ENCODE results near the gene MINPP1.

MINPP1 gene

DNA sequence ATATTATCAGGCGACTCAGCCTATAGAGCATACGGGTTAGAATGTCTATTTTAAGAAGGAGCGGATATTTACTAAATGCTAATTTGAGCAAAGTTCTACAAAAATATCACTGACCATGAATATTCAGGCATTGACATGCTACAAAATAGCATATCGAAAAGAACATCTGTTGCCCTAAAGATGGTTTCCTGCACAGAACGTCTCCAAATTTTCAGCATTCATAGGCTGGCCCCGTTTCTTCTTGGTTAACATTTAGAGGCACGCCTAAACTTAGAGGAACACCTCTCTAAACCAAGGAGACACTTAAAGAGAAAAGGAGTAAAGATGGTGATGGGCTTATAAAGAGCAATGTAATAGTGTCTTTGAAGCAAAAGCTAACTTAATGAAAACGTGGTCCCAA lies 1.3 kb upstream of the MINPP1 start:
- Histone ChIP-seq H3K36me3 (ENCODE audit: control insufficient read depth, insufficient read depth, low read length) (no peaks in the 10 kb centered on the region), H3K9ac (ENCODE audit: low read depth, low read length) (no peak overlapping the region), H3K4me1 (ENCODE audit: control insufficient read depth, insufficient read depth, low read length) (peaks cover 4% of the 10 kb centered on the region), H3K27me3 (ENCODE audit: control insufficient read depth, insufficient read depth, low read length) (no peaks in the 10 kb centered on the region), H3K9me3 (ENCODE audit: control insufficient read depth, insufficient read depth, low read length) (no peaks in the 10 kb centered on the region), H3K4me3 (ENCODE audit: low read depth, low read length) (no peak overlapping the region)

- H3K4me1 ChIP-seq (ENCODE audit: control insufficient read depth, insufficient read depth, low read length), result peaks cover 4% of the 10 kb centered on the region
Observed at GRCh38 chr10:87503886-87504285, 807 bp upstream of the MINPP1 start.

GRCh38 chr10:87504307-87504639 lies 420 bp upstream of the MINPP1 start:
- Histone ChIP-seq H3K36me3 (ENCODE audit: control insufficient read depth, insufficient read depth, low read length) (no peaks in the 10 kb centered on the region), H3K4me3 (ENCODE audit: low read depth, low read length) (peak overlapping the region; percentile 94), H3K9me3 (ENCODE audit: control insufficient read depth, insufficient read depth, low read length) (no peaks in the 10 kb centered on the region), H3K4me1 (ENCODE audit: control insufficient read depth, insufficient read depth, low read length) (peaks cover 4% of the 10 kb centered on the region), H3K27me3 (ENCODE audit: control insufficient read depth, insufficient read depth, low read length) (no peaks in the 10 kb centered on the region), H3K9ac (ENCODE audit: low read depth, low read length) (peak overlapping the region; percentile 94)

More at GRCh38 chr10:87503886-87504285, 807 bp upstream of the MINPP1 start:
- H3K36me3 ChIP-seq (ENCODE audit: control insufficient read depth, insufficient read depth, low read length), result no peaks in the 10 kb centered on the region
- H3K27me3 ChIP-seq (ENCODE audit: control insufficient read depth, insufficient read depth, low read length), result no peaks in the 10 kb centered on the region
- peak overlapping the region; percentile 94 for H3K4me3 ChIP-seq (ENCODE audit: low read depth, low read length)
- no peaks in the 10 kb centered on the region for H3K9me3 ChIP-seq (ENCODE audit: control insufficient read depth, insufficient read depth, low read length)
- peak overlapping the region; percentile 94 for H3K9ac ChIP-seq (ENCODE audit: low read depth, low read length)

GRCh38 chr10:87505366-87506111 lies 846 bp downstream of the MINPP1 start:
- peak overlapping the region; percentile 94 for H3K4me3 ChIP-seq (ENCODE audit: low read depth, low read length)
- peaks cover 5% of the 10 kb centered on the region for H3K36me3 ChIP-seq (ENCODE audit: control insufficient read depth, insufficient read depth, low read length)
- H3K27me3 ChIP-seq (ENCODE audit: control insufficient read depth, insufficient read depth, low read length), result no peaks in the 10 kb centered on the region
- H3K4me1 ChIP-seq (ENCODE audit: control insufficient read depth, insufficient read depth, low read length), result peaks cover 4% of the 10 kb centered on the region
- H3K9ac ChIP-seq (ENCODE audit: low read depth, low read length), result peak overlapping the region; percentile 71
- H3K9me3 ChIP-seq (ENCODE audit: control insufficient read depth, insufficient read depth, low read length), result no peaks in the 10 kb centered on the region

GRCh38 chr10:87506956-87507355 lies 2.3 kb downstream of the MINPP1 start:
- Histone ChIP-seq H3K36me3 (ENCODE audit: control insufficient read depth, insufficient read depth, low read length) (peaks cover 5% of the 10 kb centered on the region), H3K9ac (ENCODE audit: low read depth, low read length) (no peak overlapping the region), H3K27me3 (ENCODE audit: control insufficient read depth, insufficient read depth, low read length) (no peaks in the 10 kb centered on the region), H3K4me3 (ENCODE audit: low read depth, low read length) (peak overlapping the region; percentile 94), H3K4me1 (ENCODE audit: control insufficient read depth, insufficient read depth, low read length) (peaks cover 4% of the 10 kb centered on the region), H3K9me3 (ENCODE audit: control insufficient read depth, insufficient read depth, low read length) (no peaks in the 10 kb centered on the region)

- Histone ChIP-seq H3K4me3 (ENCODE audit: low read depth, low read length) (no peak overlapping the region), H3K27me3 (ENCODE audit: control insufficient read depth, insufficient read depth, low read length) (no peaks in the 10 kb centered on the region), H3K9me3 (ENCODE audit: control insufficient read depth, insufficient read depth, low read length) (no peaks in the 10 kb centered on the region), H3K9ac (ENCODE audit: low read depth, low read length) (no peak overlapping the region), H3K4me1 (ENCODE audit: control insufficient read depth, insufficient read depth, low read length) (peaks cover 4% of the 10 kb centered on the region), H3K36me3 (ENCODE audit: control insufficient read depth, insufficient read depth, low read length) (peaks cover 5% of the 10 kb centered on the region)
Observed at GRCh38 chr10:87507879-87508483, 3.3 kb downstream of the MINPP1 start.

DNA sequence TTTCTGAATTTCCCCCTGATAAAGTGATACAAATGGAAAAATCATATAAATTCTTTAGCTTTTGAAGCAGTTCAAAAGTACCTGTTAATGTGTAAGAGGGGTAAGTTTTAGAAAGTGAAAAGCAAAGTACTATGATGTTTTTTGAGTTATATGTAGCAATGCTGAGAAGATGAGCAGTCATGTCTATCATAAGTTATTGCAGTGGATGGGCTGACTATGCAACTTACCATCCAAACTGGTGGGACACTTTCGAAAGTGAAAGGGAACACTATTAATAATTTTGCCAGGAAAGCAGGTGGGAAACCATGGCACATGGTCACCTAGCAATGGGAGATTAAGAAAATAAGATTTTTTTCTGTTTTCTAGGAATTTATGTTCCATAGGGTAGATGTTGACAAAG lies 4.1 kb downstream of the MINPP1 start:
- no peaks in the 10 kb centered on the region for H3K9me3 ChIP-seq (ENCODE audit: control insufficient read depth, insufficient read depth, low read length)
- peaks cover 4% of the 10 kb centered on the region for H3K4me1 ChIP-seq (ENCODE audit: control insufficient read depth, insufficient read depth, low read length)
- no peak overlapping the region for H3K4me3 ChIP-seq (ENCODE audit: low read depth, low read length)
- H3K9ac ChIP-seq (ENCODE audit: low read depth, low read length), result no peak overlapping the region
- H3K36me3 ChIP-seq (ENCODE audit: control insufficient read depth, insufficient read depth, low read length), result peaks cover 5% of the 10 kb centered on the region
- H3K27me3 ChIP-seq (ENCODE audit: control insufficient read depth, insufficient read depth, low read length), result no peaks in the 10 kb centered on the region

GRCh38 chr10:87510025-87510424 lies 5.3 kb downstream of the MINPP1 start:
- no peaks in the 10 kb centered on the region for H3K9me3 ChIP-seq (ENCODE audit: control insufficient read depth, insufficient read depth, low read length)
- no peak overlapping the region for H3K4me3 ChIP-seq (ENCODE audit: low read depth, low read length)
- no peak overlapping the region for H3K9ac ChIP-seq (ENCODE audit: low read depth, low read length)
- H3K36me3 ChIP-seq (ENCODE audit: control insufficient read depth, insufficient read depth, low read length), result peaks cover 5% of the 10 kb centered on the region
- H3K27me3 ChIP-seq (ENCODE audit: control insufficient read depth, insufficient read depth, low read length), result no peaks in the 10 kb centered on the region
- peaks cover 4% of the 10 kb centered on the region for H3K4me1 ChIP-seq (ENCODE audit: control insufficient read depth, insufficient read depth, low read length)

GRCh38 chr10:87511526-87511925 lies 6.8 kb downstream of the MINPP1 start:
- Histone ChIP-seq H3K9ac (ENCODE audit: low read depth, low read length) (no peak overlapping the region), H3K4me3 (ENCODE audit: low read depth, low read length) (no peak overlapping the region), H3K36me3 (ENCODE audit: control insufficient read depth, insufficient read depth, low read length) (peaks cover 5% of the 10 kb centered on the region), H3K9me3 (ENCODE audit: control insufficient read depth, insufficient read depth, low read length) (no peaks in the 10 kb centered on the region), H3K4me1 (ENCODE audit: control insufficient read depth, insufficient read depth, low read length) (peaks cover 2% of the 10 kb centered on the region), H3K27me3 (ENCODE audit: control insufficient read depth, insufficient read depth, low read length) (no peaks in the 10 kb centered on the region)

GRCh38 chr10:87518937-87519336 lies 14.2 kb downstream of the MINPP1 start:
- H3K27me3 ChIP-seq (ENCODE audit: control insufficient read depth, insufficient read depth, low read length), result no peaks in the 10 kb centered on the region
- no peak overlapping the region for H3K4me3 ChIP-seq (ENCODE audit: low read depth, low read length)
- H3K4me1 ChIP-seq (ENCODE audit: control insufficient read depth, insufficient read depth, low read length), result no peaks in the 10 kb centered on the region
- no peaks in the 10 kb centered on the region for H3K9me3 ChIP-seq (ENCODE audit: control insufficient read depth, insufficient read depth, low read length)
- peaks cover 6% of the 10 kb centered on the region for H3K36me3 ChIP-seq (ENCODE audit: control insufficient read depth, insufficient read depth, low read length)
- no peak overlapping the region for H3K9ac ChIP-seq (ENCODE audit: low read depth, low read length)

- no peak overlapping the region for H3K9ac ChIP-seq (ENCODE audit: low read depth, low read length)
- H3K9me3 ChIP-seq (ENCODE audit: control insufficient read depth, insufficient read depth, low read length), result no peaks in the 10 kb centered on the region
- H3K27me3 ChIP-seq (ENCODE audit: control insufficient read depth, insufficient read depth, low read length), result no peaks in the 10 kb centered on the region
- H3K4me3 ChIP-seq (ENCODE audit: low read depth, low read length), result no peak overlapping the region
- no peaks in the 10 kb centered on the region for H3K4me1 ChIP-seq (ENCODE audit: control insufficient read depth, insufficient read depth, low read length)
- H3K36me3 ChIP-seq (ENCODE audit: control insufficient read depth, insufficient read depth, low read length), result peaks cover 8% of the 10 kb centered on the region
Observed at GRCh38 chr10:87519582-87519981, 14.9 kb downstream of the MINPP1 start.

- Histone ChIP-seq H3K9ac (ENCODE audit: low read depth, low read length) (no peak overlapping the region), H3K4me1 (ENCODE audit: control insufficient read depth, insufficient read depth, low read length) (no peaks in the 10 kb centered on the region), H3K36me3 (ENCODE audit: control insufficient read depth, insufficient read depth, low read length) (peaks cover 10% of the 10 kb centered on the region), H3K27me3 (ENCODE audit: control insufficient read depth, insufficient read depth, low read length) (no peaks in the 10 kb centered on the region), H3K9me3 (ENCODE audit: control insufficient read depth, insufficient read depth, low read length) (no peaks in the 10 kb centered on the region), H3K4me3 (ENCODE audit: low read depth, low read length) (no peak overlapping the region)
Observed at GRCh38 chr10:87523731-87524130, 19.0 kb downstream of the MINPP1 start.

All from iPS-15b (cell line).